C4-2B (cell line): ENCODE measurements around the gene HLA-DMA.

Experiments used
- CTCF ChIP-seq: fragments of 450-650 bp; conservative IDR thresholded peaks from 2 replicates; pipeline ENCODE4 v1.5.1; 2017; ENCODE audit warnings: mild to moderate bottlenecking
- ZFX ChIP-seq: fragments of 450-650 bp; IDR thresholded peaks from 2 replicates; pipeline ENCODE4 v1.6.1; 2017

- TF ChIP-seq CTCF (no peak), ZFX (no peak)
Observed at GRCh38 chr6:32979720-32980487, 27.0 kb upstream of the HLA-DMA start.
